CD8-positive, alpha-beta memory T cell (primary cell): ENCODE results near the gene SEC16B. TPM values are rescaled to one million over a fixed set of nuclear protein-coding genes. Genes with fewer than 3 reads are reported as not detected.
"Not testable (repeated sequence)": the region's sequence is repeated elsewhere in the genome, so short reads cannot be mapped to it uniquely, and the experiment has no call there.

Source experiments
- CTCF ChIA-PET: fragments of 350-600 bp; sonication (Branson Sonifier 250); formaldehyde crosslinking; loops from one replicate; lab custom pipeline; 2021; ENCODE audit warnings: antibody characterized with exemption; lab: Charles Lee
- POLR2A ChIA-PET: fragments of 350-600 bp; sonication (Branson Sonifier 250); formaldehyde crosslinking; loops from one replicate; lab custom pipeline; 2021; ENCODE audit warnings: antibody characterized with exemption; lab: Charles Lee
- DNase-seq, 5 donors: peaks; one replicate each; pipeline versions ENCODE4 v3.0.0 to v3.0.0-alpha.2; 2020 to 2022; ENCODE audit warnings: mixed read lengths in 1 of 5
- H3K27ac ChIP-seq: one replicate; pipeline ENCODE4 v1.7.0; 2013; ENCODE audit warnings: low read depth, mild to moderate bottlenecking, low read length, moderate library complexity
- H3K27me3 ChIP-seq: 2 replicates; pipeline ENCODE4 v1.7.0; 2013; ENCODE audit warnings: low read length, mild to moderate bottlenecking; ENCODE audit not compliant: insufficient read depth, poor library complexity, severe bottlenecking
- H3K36me3 ChIP-seq: 2 replicates; pipeline ENCODE4 v1.7.0; 2013; ENCODE audit warnings: mild to moderate bottlenecking, low read length, moderate library complexity; ENCODE audit not compliant: insufficient read depth
- H3K4me1 ChIP-seq: 2 replicates; pipeline ENCODE4 v1.7.0; 2013; ENCODE audit warnings: mild to moderate bottlenecking, low read length, moderate library complexity; ENCODE audit not compliant: insufficient read depth
- H3K4me3 ChIP-seq: 2 replicates; pipeline ENCODE4 v1.7.0; 2013; ENCODE audit warnings: mild to moderate bottlenecking, low read length
- H3K9me3 ChIP-seq: 2 replicates; pipeline ENCODE4 v1.7.0; 2013; ENCODE audit warnings: mild to moderate bottlenecking, low read length
- H3K27ac Mint-ChIP-seq, 8 donors: one replicate each; pipeline ENCODE4 v1.8.0; 2020 to 2021; ENCODE audit warnings: mixed read lengths in 8 of 8, mild to moderate bottlenecking in 6 of 8, inconsistent platforms in 3 of 8, moderate library complexity in 3 of 8
- H3K27me3 Mint-ChIP-seq, 2 donors: one replicate each; pipeline ENCODE4 v1.8.0; 2020 to 2021; ENCODE audit warnings: mixed read lengths in 2 of 2, mild to moderate bottlenecking in 1 of 2, moderate library complexity in 1 of 2
- H3K36me3 Mint-ChIP-seq, 3 donors: one replicate each; pipeline ENCODE4 v1.8.0; 2020 to 2021; ENCODE audit warnings: mixed read lengths in 3 of 3, inconsistent platforms in 1 of 3, mild to moderate bottlenecking in 1 of 3
- H3K4me1 Mint-ChIP-seq, 3 donors: one replicate each; pipeline ENCODE4 v1.8.0; 2020 to 2021; ENCODE audit warnings: mixed read lengths in 3 of 3, inconsistent platforms in 1 of 3, mild to moderate bottlenecking in 1 of 3
- H3K4me3 Mint-ChIP-seq, 7 donors: one replicate each; pipeline ENCODE4 v1.8.0; 2020 to 2021; ENCODE audit warnings: mixed read lengths in 7 of 7, mild to moderate bottlenecking in 6 of 7, moderate library complexity in 4 of 7, inconsistent platforms in 2 of 7
- H3K9me3 Mint-ChIP-seq, 5 donors: one replicate each; pipeline ENCODE4 v1.8.0; 2020 to 2022; ENCODE audit warnings: mixed read lengths in 5 of 5, mild to moderate bottlenecking in 3 of 5, moderate library complexity in 2 of 5, inconsistent platforms in 1 of 5
- polyA plus RNA-seq: library from polyadenylated mRNA; unstranded; fragments of 300-500 nt; fragmentation: Illumina TruSeq; gene quantifications from one replicate; pipeline ENCODE4 v1.2.3, GENCODE V29; 2021
- total RNA-seq, 2 experiments: library from RNA; stranded (reverse); gene quantifications; one replicate each; pipeline ENCODE4 v1.2.3, GENCODE V29; 2021

Gene SEC16B
- total and polyA plus RNA-seq, 3 experiments from 2014 or later, result not detected

- ChIA-PET POLR2A (no interaction called here), CTCF (no interaction called here)
- H3K4me3 Mint-ChIP-seq, result no peak overlapping the region
Measured at GRCh38 chr1:178006043-178006442, 36.2 kb upstream of the SEC16B start.

GRCh38 chr1:178005450-178005849 is 35.6 kb upstream of the SEC16B start:
- Histone ChIP-seq H3K9me3 (no peaks in the 10 kb centered on the region), H3K27me3 (no peaks in the 10 kb centered on the region), H3K4me3 (no peak overlapping the region), H3K4me1 (no peaks in the 10 kb centered on the region), H3K27ac (no peak overlapping the region), H3K36me3 (no peaks in the 10 kb centered on the region)
- DNase-seq, result no peak
- Mint-ChIP-seq H3K4me1 (no peaks in the 10 kb centered on the region), H3K9me3 (peaks cover 0 to 6% (median 0%) of the 10 kb centered on the region in 5 donors), H3K36me3 (no peaks in the 10 kb centered on the region), H3K27me3 (no peaks in the 10 kb centered on the region), H3K27ac (no peak overlapping the region), H3K4me3 (no peak overlapping the region)
- ChIA-PET CTCF (no interaction called here), POLR2A (no interaction called here)

More at GRCh38 chr1:178006043-178006442, 36.2 kb upstream of the SEC16B start:
- no peak for DNase-seq
- Histone ChIP-seq H3K36me3 (no peaks in the 10 kb centered on the region), H3K4me1 (no peaks in the 10 kb centered on the region), H3K9me3 (no peaks in the 10 kb centered on the region), H3K27me3 (no peaks in the 10 kb centered on the region), H3K27ac (no peak overlapping the region), H3K4me3 (no peak overlapping the region)
- no peaks in the 10 kb centered on the region for H3K36me3 Mint-ChIP-seq
- peaks cover 0 to 6% (median 0%) of the 10 kb centered on the region in 5 donors for H3K9me3 Mint-ChIP-seq
- no peaks in the 10 kb centered on the region for H3K27me3 Mint-ChIP-seq
- H3K27ac Mint-ChIP-seq, result no peak overlapping the region
- no peaks in the 10 kb centered on the region for H3K4me1 Mint-ChIP-seq

- Histone ChIP-seq H3K9me3 (no peaks in the 10 kb centered on the region), H3K36me3 (no peaks in the 10 kb centered on the region), H3K27ac (no peak overlapping the region), H3K4me3 (no peak overlapping the region), H3K27me3 (no peaks in the 10 kb centered on the region), H3K4me1 (no peaks in the 10 kb centered on the region)
- no peaks in the 10 kb centered on the region for H3K27me3 Mint-ChIP-seq
- no peak overlapping the region for H3K4me3 Mint-ChIP-seq
- H3K4me1 Mint-ChIP-seq, result no peaks in the 10 kb centered on the region
- ChIA-PET POLR2A (no interaction called here), CTCF (no interaction called here)
- no peak overlapping the region for H3K27ac Mint-ChIP-seq
- no peaks in the 10 kb centered on the region for H3K36me3 Mint-ChIP-seq
- H3K9me3 Mint-ChIP-seq, result peaks cover 0 to 6% (median 0%) of the 10 kb centered on the region in 5 donors
- no peak for DNase-seq
Measured at GRCh38 chr1:178004926-178005391, 35.1 kb upstream of the SEC16B start.

- Histone ChIP-seq H3K4me3 (no peak overlapping the region), H3K36me3 (no peaks in the 10 kb centered on the region), H3K9me3 (no peaks in the 10 kb centered on the region), H3K27me3 (no peaks in the 10 kb centered on the region), H3K4me1 (no peaks in the 10 kb centered on the region), H3K27ac (no peak overlapping the region)
- H3K4me3 Mint-ChIP-seq, result no peak overlapping the region
- H3K27me3 Mint-ChIP-seq, result peaks cover 0 to 2% of the 10 kb centered on the region in 2 donors
- H3K36me3 Mint-ChIP-seq, result no peaks in the 10 kb centered on the region
- DNase-seq, result no peak
- H3K27ac Mint-ChIP-seq, result no peak overlapping the region
- peaks cover 0 to 16% (median 5%) of the 10 kb centered on the region in 5 donors for H3K9me3 Mint-ChIP-seq
- CTCF ChIA-PET, result no interaction called here
- no peaks in the 10 kb centered on the region for H3K4me1 Mint-ChIP-seq
- POLR2A ChIA-PET, result no interaction called here
Measured at GRCh38 chr1:177998696-177999631, 29.1 kb upstream of the SEC16B start.

GRCh38 chr1:177996957-177997356 is 27.1 kb upstream of the SEC16B start:
- CTCF ChIA-PET, result no interaction called here

GRCh38 chr1:177995369-177995768 is 25.5 kb upstream of the SEC16B start:
- no peaks in the 10 kb centered on the region for H3K4me1 ChIP-seq
- Mint-ChIP-seq H3K27ac (no peak overlapping the region), H3K36me3 (no peaks in the 10 kb centered on the region), H3K4me1 (no peaks in the 10 kb centered on the region), H3K4me3 (no peak overlapping the region), H3K9me3 (peaks cover 0 to 15% (median 7%) of the 10 kb centered on the region in 5 donors), H3K27me3 (peaks cover 0 to 2% of the 10 kb centered on the region in 2 donors)
- ChIA-PET CTCF (no interaction called here), POLR2A (no interaction called here)
- H3K4me3 ChIP-seq, result no peak overlapping the region
- no peaks in the 10 kb centered on the region for H3K27me3 ChIP-seq
- no peak overlapping the region for H3K27ac ChIP-seq
- H3K9me3 ChIP-seq, result no peaks in the 10 kb centered on the region
- no peak for DNase-seq
- no peaks in the 10 kb centered on the region for H3K36me3 ChIP-seq

More at GRCh38 chr1:177996957-177997356, 27.1 kb upstream of the SEC16B start:
- H3K27me3 ChIP-seq, result no peaks in the 10 kb centered on the region
- POLR2A ChIA-PET, result no interaction called here
- H3K36me3 ChIP-seq, result no peaks in the 10 kb centered on the region
- H3K27ac ChIP-seq, result no peak overlapping the region
- H3K27me3 Mint-ChIP-seq, result peaks cover 0 to 2% of the 10 kb centered on the region in 2 donors
- H3K4me3 Mint-ChIP-seq, result no peak overlapping the region
- H3K27ac Mint-ChIP-seq, result no peak overlapping the region
- peaks cover 0 to 12% (median 5%) of the 10 kb centered on the region in 5 donors for H3K9me3 Mint-ChIP-seq
- no peaks in the 10 kb centered on the region for H3K9me3 ChIP-seq
- no peaks in the 10 kb centered on the region for H3K4me1 ChIP-seq
- no peak overlapping the region for H3K4me3 ChIP-seq
- H3K4me1 Mint-ChIP-seq, result no peaks in the 10 kb centered on the region
- H3K36me3 Mint-ChIP-seq, result no peaks in the 10 kb centered on the region
- DNase-seq, result no peak

GRCh38 chr1:177986281-177986680 is 16.4 kb upstream of the SEC16B start:
- H3K36me3 ChIP-seq, CTCF ChIA-PET, H3K36me3 Mint-ChIP-seq, POLR2A ChIA-PET, H3K4me1 Mint-ChIP-seq, H3K4me3 Mint-ChIP-seq, H3K9me3 ChIP-seq, DNase-seq, H3K4me1 ChIP-seq, H3K4me3 ChIP-seq, H3K27ac Mint-ChIP-seq, H3K27me3 Mint-ChIP-seq, H3K27me3 ChIP-seq, H3K27ac ChIP-seq: not testable (repeated sequence)
- peaks cover 8 to 27% (median 13%) of the 10 kb centered on the region in 5 donors for H3K9me3 Mint-ChIP-seq

GRCh38 chr1:177984761-177985160 is 14.9 kb upstream of the SEC16B start:
- H3K27ac ChIP-seq, result no peak overlapping the region
- no peaks in the 10 kb centered on the region for H3K36me3 Mint-ChIP-seq
- H3K27me3 ChIP-seq, result no peaks in the 10 kb centered on the region
- peaks cover 5 to 26% (median 12%) of the 10 kb centered on the region in 5 donors for H3K9me3 Mint-ChIP-seq
- H3K27me3 Mint-ChIP-seq, result no peaks in the 10 kb centered on the region
- CTCF ChIA-PET, result no interaction called here
- H3K4me1 Mint-ChIP-seq, result no peaks in the 10 kb centered on the region
- no peak for DNase-seq
- no peaks in the 10 kb centered on the region for H3K9me3 ChIP-seq
- POLR2A ChIA-PET, result no interaction called here
- H3K36me3 ChIP-seq, result no peaks in the 10 kb centered on the region
- H3K4me3 ChIP-seq, result no peak overlapping the region
- no peaks in the 10 kb centered on the region for H3K4me1 ChIP-seq
- H3K27ac Mint-ChIP-seq, result no peak overlapping the region
- no peak overlapping the region for H3K4me3 Mint-ChIP-seq
